GM13976 (cell line): ENCODE data around the gene SLC26A8.
A peak's percentile ranks its signal among the peaks of the same experiment; 100 is the strongest.
"Not testable (repeated sequence)": the region's sequence is repeated elsewhere in the genome, so short reads cannot be mapped to it uniquely, and the experiment has no call there.

Experiments
- DNase-seq: peaks from one replicate; pipeline ENCODE4 v3.0.0; 2012; ENCODE audit warnings: low spot score
- CTCF ChIP-seq: IDR thresholded peaks from 2 replicates; pipeline ENCODE4 v1.5.1; 2012; ENCODE audit warnings: borderline replicate concordance, mild to moderate bottlenecking; ENCODE audit not compliant: insufficient read depth; ENCODE audit errors: extremely low read depth, missing control alignments, control extremely low read depth
- in situ Hi-C: fragments of 300-500 bp; cut with MboI; formaldehyde crosslinking; loops from one replicate; pipeline ENCODE4 v1.12.0; 2022; ENCODE audit warnings: low sequenced_read_pairs, mixed read lengths, inconsistent platforms; ENCODE audit not compliant: unreplicated experiment

Gene SLC26A8

DNA sequence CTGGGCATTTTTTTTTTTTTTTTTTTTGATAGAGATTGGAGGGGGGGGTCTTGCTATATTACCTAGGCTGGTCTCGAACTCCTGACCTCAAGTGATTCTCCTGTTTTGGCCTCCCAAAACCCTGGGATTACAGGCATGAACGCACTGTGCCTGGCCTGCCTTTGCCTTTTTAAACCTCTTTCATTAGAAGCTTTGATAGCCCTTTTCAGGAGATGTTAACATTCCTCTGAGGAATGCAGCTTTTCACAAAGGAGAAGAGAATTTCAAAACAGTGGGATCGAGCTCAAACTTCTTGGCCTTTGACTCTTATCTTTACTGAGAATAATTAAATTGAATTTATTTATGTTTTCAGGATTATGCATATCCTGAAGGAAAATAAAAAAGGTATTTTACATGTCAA, 31.3 kb downstream of the SLC26A8 start:
- in situ Hi-C loops, result no loop called here
- TF ChIP-seq CTCF, result no peak
- no peak for DNase-seq

DNA sequence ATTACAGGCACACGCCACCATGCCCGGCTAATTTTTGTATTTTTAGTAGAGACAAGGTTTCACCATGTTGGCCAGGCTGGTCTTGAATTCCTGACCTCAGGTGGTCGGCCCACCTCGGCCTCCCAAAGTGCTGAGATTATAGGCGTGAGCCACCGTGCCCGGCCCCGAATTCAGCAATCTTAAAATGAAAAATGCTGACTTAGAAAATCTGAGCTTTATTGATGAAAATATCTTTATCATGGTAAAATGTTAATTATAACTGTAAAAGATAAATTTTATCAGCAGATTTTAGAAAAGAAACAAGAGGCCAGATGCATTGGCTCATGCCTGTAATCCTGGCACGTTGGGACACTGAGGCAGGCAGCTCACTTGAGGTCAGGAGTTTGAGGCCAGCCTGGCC, 36.4 kb downstream of the SLC26A8 start:
- DNase-seq, in situ Hi-C loops: not testable (repeated sequence)

GRCh38 chr6:35984701-35985100, 39.7 kb downstream of the SLC26A8 start:
- TF ChIP-seq CTCF, result no peak
- no peak for DNase-seq
- in situ Hi-C loops, result no loop called here

DNA sequence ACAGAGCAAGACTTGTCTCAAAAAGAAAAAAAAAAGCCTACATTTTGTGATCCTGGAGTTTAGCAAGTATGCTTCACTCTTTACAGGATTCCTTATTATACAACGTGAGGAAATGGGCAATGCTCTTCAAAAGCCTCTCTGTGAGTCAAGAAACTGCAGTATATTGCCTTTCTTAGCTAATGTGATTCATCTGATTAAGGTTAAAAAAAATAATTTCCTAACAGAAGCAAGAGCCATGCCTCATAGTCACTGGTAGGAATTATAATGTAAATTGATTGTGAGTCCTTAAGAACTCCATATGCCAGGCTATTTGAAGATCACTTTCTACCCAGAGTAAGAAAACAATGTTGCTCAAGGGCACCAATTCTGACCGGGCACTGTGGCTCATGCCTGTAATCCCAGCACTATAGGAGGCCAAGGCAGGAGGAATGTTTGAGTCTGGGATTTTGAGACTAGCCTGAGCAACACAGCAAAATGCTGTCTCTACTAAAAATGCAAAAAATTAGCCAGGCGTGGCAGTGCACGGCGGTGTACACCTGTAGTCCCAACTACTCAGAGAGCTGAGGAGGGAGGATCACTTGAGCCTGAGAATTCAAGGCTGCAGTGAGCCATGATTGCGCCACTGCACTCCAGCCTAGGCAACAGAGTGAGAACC, 43.3 kb downstream of the SLC26A8 start:
- no peak for TF ChIP-seq CTCF
- in situ Hi-C loops, result no loop called here
- DNase-seq, result no peak

DNA sequence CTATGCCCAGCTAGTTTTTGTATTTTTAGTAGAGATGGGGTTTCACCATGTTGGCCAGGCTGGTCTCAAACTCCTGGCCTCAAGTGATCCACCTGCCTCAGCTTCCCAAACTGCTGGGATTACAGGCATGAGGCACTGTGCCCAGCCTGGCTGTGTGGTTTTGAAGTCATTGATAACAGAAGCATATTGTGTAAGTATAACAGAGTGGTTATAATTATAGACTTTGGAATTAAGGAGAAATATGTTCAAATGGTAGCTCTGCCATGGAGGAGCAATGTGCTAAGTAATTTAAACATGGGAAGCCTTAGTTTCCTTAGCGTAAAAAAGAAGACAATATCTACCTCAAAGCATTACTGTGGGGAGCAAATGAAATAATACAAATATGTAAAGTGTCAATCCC, 44.3 kb downstream of the SLC26A8 start:
- in situ Hi-C loops, DNase-seq: not testable (repeated sequence)

- in situ Hi-C loops, result no loop called here
- no peak for DNase-seq
- no peak for TF ChIP-seq CTCF
Observed at GRCh38 chr6:35977308-35977707, 47.1 kb downstream of the SLC26A8 start.

GRCh38 chr6:35973670-35974222, 50.7 kb downstream of the SLC26A8 start:
- peak; percentile 77 for DNase-seq
- TF ChIP-seq CTCF, result no peak
- in situ Hi-C loops, result no loop called here
